GM12878 (cell line): ENCODE measurements around the gene KIF25. TPM values are rescaled to one million over a fixed set of nuclear protein-coding genes. Genes with fewer than 3 reads are reported as not detected.

Experiments used
- ATAC-seq: fragments of 200-7000 bp; cut with Tn5 transposase; 3 replicates; pipeline ENCODE4 v1.9.1; 2020; ENCODE audit warnings: mild to moderate bottlenecking, moderate library complexity
- BruUV-seq: library from RNA; stranded (reverse); fragments of 400-500 nt; replicated peaks from 2 replicates; lab custom pipeline; 2021; lab: Mats Ljungman, UMichigan
- CTCF ChIA-PET: fragments of 300-600 bp; sonication (Branson Sonifier 250); formaldehyde crosslinking; extraction: SDS; loops from one replicate; lab custom pipeline; 2021; ENCODE audit warnings: inconsistent platforms; lab: Yijun Ruan, JAX
- POLR2A ChIA-PET: fragments of 350-600 bp; formaldehyde crosslinking; extraction: SDS; loops from one replicate; lab custom pipeline; 2021; ENCODE audit warnings: inconsistent platforms; lab: Charles Lee
- RAD21 ChIA-PET: fragments of 300-600 bp; sonication (Branson Sonifier 250); formaldehyde crosslinking; loops from one replicate; lab custom pipeline; 2023; ENCODE audit warnings: antibody characterized with exemption; ENCODE audit not compliant: unreplicated experiment; lab: Charles Lee
- SMC1A ChIA-PET: fragments of 300-600 bp; sonication (Branson Sonifier 250); formaldehyde crosslinking; loops from one replicate; lab custom pipeline; 2023; ENCODE audit not compliant: unreplicated experiment, uncharacterized antibody; lab: Charles Lee
- DNase-seq: peaks from one replicate; pipeline ENCODE4 v3.0.0-alpha.2; 2011; ENCODE audit warnings: low read depth, low spot score
- FAIRE-seq: peaks from 3 replicates; lab custom pipeline; 2011; peaks lifted over from hg19 to GRCh38; lab: Jason Lieb, UNC
- H2AFZ ChIP-seq: 2 replicates; pipeline ENCODE4 v1.6.0; 2011; ENCODE audit warnings: low read depth, low read length, control low read depth; ENCODE audit not compliant: control insufficient read depth
- H3K27ac ChIP-seq: 2 replicates; pipeline ENCODE4 v1.5.1; 2011; ENCODE audit warnings: control low read depth; ENCODE audit not compliant: control insufficient read depth, insufficient read depth
- H3K27me3 ChIP-seq, 2 experiments: replicated peaks in 1 of 2; 2 replicates each; pipeline versions ENCODE4 v1.6.0 to v1.6.1; 2011; ENCODE audit warnings: low read length in 1 of 2; ENCODE audit not compliant: control insufficient read depth in 2 of 2, insufficient read depth in 2 of 2
- H3K36me3 ChIP-seq, 2 experiments: 2 replicates each; pipeline ENCODE4 v1.5.1; 2011; ENCODE audit warnings: low read length in 1 of 2; ENCODE audit not compliant: control insufficient read depth in 2 of 2, insufficient read depth in 2 of 2
- H3K4me1 ChIP-seq: 2 replicates; pipeline ENCODE4 v1.6.1; 2011; ENCODE audit warnings: mild to moderate bottlenecking, low read length, moderate library complexity, mixed read lengths; ENCODE audit not compliant: control insufficient read depth, insufficient read depth
- H3K4me2 ChIP-seq: 2 replicates; pipeline ENCODE4 v1.6.0; 2011; ENCODE audit warnings: control low read depth; ENCODE audit not compliant: control insufficient read depth, insufficient read depth
- H3K4me3 ChIP-seq: fragments of 200-600 bp; sonication (generic); 2 replicates; pipeline ENCODE4 v1.5.1; 2016
- H3K79me2 ChIP-seq: 2 replicates; pipeline ENCODE4 v1.6.0; 2011; ENCODE audit warnings: low read length; ENCODE audit not compliant: control insufficient read depth, insufficient read depth
- H3K9ac ChIP-seq: 2 replicates; pipeline ENCODE4 v1.8.0; 2011; ENCODE audit warnings: low read length, control low read depth, mixed read lengths; ENCODE audit not compliant: control insufficient read depth, insufficient read depth
- H3K9me3 ChIP-seq: replicated peaks from 3 replicates; pipeline ENCODE4 v1.5.1; 2011; ENCODE audit warnings: mild to moderate bottlenecking, low read length; ENCODE audit not compliant: control insufficient read depth, insufficient read depth
- H4K20me1 ChIP-seq: 2 replicates; pipeline ENCODE4 v1.6.0; 2011; ENCODE audit not compliant: control insufficient read depth, insufficient read depth
- CHD1 ChIP-seq: IDR thresholded peaks from 2 replicates; pipeline ENCODE4 v1.6.1; 2012; ENCODE audit warnings: low read depth, low read length, improper control_type of control experiment
- FOXK2 ChIP-seq: fragments of 450-650 bp; IDR thresholded peaks from 2 replicates; pipeline ENCODE4 v1.6.1; 2017; ENCODE audit warnings: mild to moderate bottlenecking, moderate library complexity
- IRF5 ChIP-seq: fragments of 450-650 bp; IDR thresholded peaks from 2 replicates; pipeline ENCODE4 v1.6.1; 2017; ENCODE audit warnings: borderline replicate concordance
- MAX ChIP-seq: IDR thresholded peaks from 2 replicates; pipeline ENCODE4 v1.6.1; 2012; ENCODE audit warnings: low read depth, low read length, improper control_type of control experiment
- MEF2A ChIP-seq: IDR thresholded peaks from 2 replicates; pipeline ENCODE4 v1.6.1; 2011; ENCODE audit warnings: low read depth, mild to moderate bottlenecking, low read length, moderate library complexity; ENCODE audit not compliant: insufficient read depth
- MXI1 ChIP-seq: fragments of 150-350 bp; IDR thresholded peaks from 2 replicates; pipeline ENCODE4 v1.6.1; 2011; ENCODE audit warnings: low read depth, mild to moderate bottlenecking, inconsistent platforms, low read length, improper control_type of control experiment
- MYB ChIP-seq: fragments of 150-350 bp; IDR thresholded peaks from 2 replicates; pipeline ENCODE4 v1.6.1; 2014; ENCODE audit warnings: mild to moderate bottlenecking, low read depth, low read length, borderline replicate concordance
- PAX5 ChIP-seq: IDR thresholded peaks from 2 replicates; pipeline ENCODE4 v1.6.1; 2011; ENCODE audit warnings: low read depth, low read length, borderline replicate concordance
- SUZ12 ChIP-seq: fragments of 200-600 bp; sonication (generic); IDR thresholded peaks from one replicate; pipeline ENCODE4 v1.6.1; 2018; ENCODE audit warnings: antibody characterized with exemption, mild to moderate bottlenecking; ENCODE audit not compliant: unreplicated experiment
- ZBTB4 ChIP-seq: fragments of 450-650 bp; formaldehyde crosslinking; IDR thresholded peaks from 2 replicates; pipeline ENCODE4 v1.4.0; 2022; ENCODE audit warnings: mild to moderate bottlenecking, moderate library complexity
- ZNF384 ChIP-seq: IDR thresholded peaks from 2 replicates; pipeline ENCODE4 v1.6.1; 2012; ENCODE audit warnings: low read depth, mild to moderate bottlenecking, low read length, improper control_type of control experiment, borderline replicate concordance
- WGBS: methylation state at CpG from one replicate; pipeline ENCODE4 v1.1.6; 2016; ENCODE audit warnings: low lambda C conversion rate; ENCODE audit not compliant: insufficient replicate concordance, insufficient coverage; ENCODE audit errors: missing lambda C conversion rate; 5-methylcytosine and 5-hydroxymethylcytosine counted together
- in situ Hi-C: fragments of 300-500 bp; cut with MboI; formaldehyde crosslinking; loops from 9 replicates; pipeline ENCODE4 v1.14.3; 2018; ENCODE audit warnings: mixed read lengths
- intact Hi-C: fragments of 100-400 bp; cut with micrococcal nuclease; formaldehyde crosslinking; loops from one replicate; pipeline ENCODE4 v1.14.2; 2022; ENCODE audit not compliant: unreplicated experiment
- polyA plus RNA-seq, 11 experiments: library from polyadenylated mRNA; depleted of rRNA in 4 of 11; unstranded in 6 of 11; stranded (reverse) in 5 of 11; fragments of >200 nt; fragmentation: Nextera tagmentation in 4 of 11; fragmentation: Illumina TruSeq in 1 of 11; extraction: Ambion mirVana in 4 of 11; extraction: Trizol in 1 of 11; gene quantifications; 1 replicate in 1 of 11; 2 replicates in 10 of 11; pipeline versions ENCODE4 v1.2.1 to v1.2.3, GENCODE V29; 2011 to 2016; ENCODE audit warnings: inconsistent platforms in 2 of 11, missing spikeins in 2 of 11, low read depth in 1 of 11
- total RNA-seq, 4 experiments: library from RNA; depleted of rRNA in 3 of 4; stranded (reverse); fragments of >200 nt in 3 of 4; fragmentation: Illumina TruSeq in 1 of 4; extraction: Trizol in 1 of 4; gene quantifications; 2 replicates each; pipeline versions ENCODE4 v1.2.1 to v1.2.3, GENCODE V29; 2013 to 2021

The KIF25 gene
- total and polyA plus RNA-seq, 10 of the 15 experiments (the other 5 are each of a cell fraction or from before 2014, with no cell fraction given): not detected

DNA sequence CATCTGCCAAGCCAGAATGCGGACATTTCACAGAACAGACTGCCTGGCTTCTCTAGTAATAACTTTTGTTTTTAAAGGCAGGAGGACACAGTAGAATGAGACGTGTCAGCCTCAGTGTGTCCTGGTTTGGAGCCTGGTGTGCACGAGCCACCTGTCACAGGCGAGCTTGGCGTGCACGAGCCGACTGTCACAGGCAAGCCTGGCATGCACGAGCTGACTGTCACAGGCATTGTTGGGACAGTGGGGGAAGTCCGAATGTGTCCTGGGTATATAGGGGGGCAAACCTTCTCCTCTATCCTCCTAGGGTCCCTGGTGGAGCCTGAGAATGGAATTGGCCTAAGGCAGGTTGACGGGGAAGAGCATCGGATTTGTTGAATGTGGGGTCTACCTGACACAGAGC, 7.5 kb downstream of the KIF25 start:
- no peak for TF ChIP-seq MYB
- TF ChIP-seq, all 136 proteins: peak for 0
- in situ Hi-C loops (no loop called here), intact Hi-C loops (no loop called here)
- Histone ChIP-seq H3K36me3 (no peaks in the 10 kb centered on the region), H3K4me3 (no peak overlapping the region), H3K4me2 (no peak overlapping the region), H3K79me2 (no peaks in the 10 kb centered on the region), H2AFZ (no peak overlapping the region), H3K9ac (no peak overlapping the region), H3K9me3 (no peaks in the 10 kb centered on the region), H4K20me1 (no peaks in the 10 kb centered on the region), H3K4me1 (no peaks in the 10 kb centered on the region), H3K27ac (no peak overlapping the region), H3K27me3 (no peaks in the 10 kb centered on the region; a peak in 1 of 4 replicates)
- ATAC-seq (no peak), DNase-seq (no peak), FAIRE-seq (no peak)
- ChIA-PET CTCF (no interaction called here), RAD21 (no interaction called here), SMC1A (no interaction called here), POLR2A (no interaction called here)
- no TSS peak for BruUV-seq
- 37% methylated on average over 11 of the region's 11 CpGs for WGBS

DNA sequence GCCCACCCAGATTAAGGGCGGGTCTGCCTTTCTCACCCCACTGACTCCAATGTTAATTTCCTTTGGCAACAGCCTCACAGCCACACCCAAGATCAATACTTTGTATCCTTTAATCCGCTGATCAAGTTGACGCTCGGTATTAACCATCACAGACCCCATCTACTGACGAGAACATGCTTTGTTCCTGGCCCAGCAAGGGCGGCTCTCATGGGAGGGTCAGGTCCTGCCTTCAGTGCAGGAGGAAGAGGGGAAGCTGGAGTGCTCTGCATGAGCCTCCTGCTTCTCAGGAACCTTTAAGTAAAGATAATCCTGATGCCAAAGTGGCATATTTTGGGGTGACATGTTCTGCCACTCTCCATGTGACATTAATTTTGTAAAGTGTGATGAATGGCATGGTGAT, 8.3 kb downstream of the KIF25 start:
- Histone ChIP-seq H3K4me1 (no peaks in the 10 kb centered on the region), H3K9me3 (no peaks in the 10 kb centered on the region), H3K79me2 (no peaks in the 10 kb centered on the region), H4K20me1 (no peaks in the 10 kb centered on the region), H2AFZ (no peak overlapping the region), H3K27me3 (no peaks in the 10 kb centered on the region; a peak in 1 of 4 replicates), H3K36me3 (no peaks in the 10 kb centered on the region), H3K9ac (no peak overlapping the region), H3K27ac (no peak overlapping the region), H3K4me3 (no peak overlapping the region), H3K4me2 (no peak overlapping the region)
- DNase-seq (no peak), ATAC-seq (no peak), FAIRE-seq (no peak)
- ChIA-PET SMC1A (no interaction called here), RAD21 (no interaction called here), POLR2A (no interaction called here), CTCF (no interaction called here)
- BruUV-seq: no TSS peak
- WGBS: 39% methylated on average over 6 of the region's 6 CpGs
- in situ Hi-C loops: no loop called here
- intact Hi-C loops: no loop called here
- no peak for TF ChIP-seq MYB
- no peak for TF ChIP-seq ZBTB4 (CRISPR knock-in tag)
- TF ChIP-seq MXI1: no peak
- TF ChIP-seq IRF5: no peak
- TF ChIP-seq MAX: no peak
- no peak for TF ChIP-seq PAX5
- TF ChIP-seq FOXK2: no peak
- TF ChIP-seq CHD1: no peak
- TF ChIP-seq ZNF384: no peak
- TF ChIP-seq SUZ12: no peak
- no peak for TF ChIP-seq MEF2A
